ENCODE measurements around the gene GPR31.
"Not testable (repeated sequence)": the region's sequence is repeated elsewhere in the genome, so short reads cannot be mapped to it uniquely, and the experiment has no call there.

The GPR31 gene

GRCh38 chr6:167157863-167158262, at the start of gene GPR31:
Gene GPR31 (minus strand): TSS chr6:167157980. CDS start chr6:167157831, 149 bp downstream.
- DNase-seq, result no peak

GRCh38 chr6:167207527-167207926, 49.7 kb upstream of the GPR31 start:
- no peak for DNase-seq

- not testable (repeated sequence) for DNase-seq
Observed at GRCh38 chr6:167205316-167205715, 47.5 kb upstream of the GPR31 start.

GRCh38 chr6:167204059-167204348, 46.2 kb upstream of the GPR31 start:
- not testable (repeated sequence) for DNase-seq

GRCh38 chr6:167203261-167204058, 45.7 kb upstream of the GPR31 start:
- DNase-seq, result not testable (repeated sequence)

- DNase-seq, result not testable (repeated sequence)
Observed at GRCh38 chr6:167202613-167203012, 44.8 kb upstream of the GPR31 start.

GRCh38 chr6:167200806-167201205, 43.0 kb upstream of the GPR31 start:
- no peak for DNase-seq

- not testable (repeated sequence) for DNase-seq
Observed at GRCh38 chr6:167195941-167196610, 38.3 kb upstream of the GPR31 start.

GRCh38 chr6:167193515-167194125, 35.8 kb upstream of the GPR31 start:
- not testable (repeated sequence) for DNase-seq

GRCh38 chr6:167191043-167191583, 33.3 kb upstream of the GPR31 start:
- DNase-seq, result not testable (repeated sequence)

- not testable (repeated sequence) for DNase-seq
Observed at GRCh38 chr6:167187275-167187674, 29.5 kb upstream of the GPR31 start.

- not testable (repeated sequence) for DNase-seq
Observed at GRCh38 chr6:167185101-167185500, 27.3 kb upstream of the GPR31 start.

- DNase-seq, result not testable (repeated sequence)
Observed at GRCh38 chr6:167182913-167183314, 25.1 kb upstream of the GPR31 start.

- DNase-seq, result not testable (repeated sequence)
Observed at GRCh38 chr6:167181351-167181750, 23.6 kb upstream of the GPR31 start.

- DNase-seq, result not testable (repeated sequence)
Observed at GRCh38 chr6:167180086-167180485, 22.3 kb upstream of the GPR31 start.

- not testable (repeated sequence) for DNase-seq
Observed at GRCh38 chr6:167178896-167179655, 21.3 kb upstream of the GPR31 start.

- DNase-seq, result not testable (repeated sequence)
Observed at GRCh38 chr6:167177271-167177670, 19.5 kb upstream of the GPR31 start.

GRCh38 chr6:167172011-167172410, 14.2 kb upstream of the GPR31 start:
- DNase-seq, result not testable (repeated sequence)

GRCh38 chr6:167171300-167171699, 13.5 kb upstream of the GPR31 start:
- not testable (repeated sequence) for DNase-seq

GRCh38 chr6:167169867-167170266, 12.1 kb upstream of the GPR31 start:
- DNase-seq, result not testable (repeated sequence)

- DNase-seq, result not testable (repeated sequence)
Observed at GRCh38 chr6:167168296-167168695, 10.5 kb upstream of the GPR31 start.

GRCh38 chr6:167167699-167168098, 9.9 kb upstream of the GPR31 start:
- DNase-seq, result not testable (repeated sequence)
